ENCODE measurements around the gene C6orf89.

DNA sequence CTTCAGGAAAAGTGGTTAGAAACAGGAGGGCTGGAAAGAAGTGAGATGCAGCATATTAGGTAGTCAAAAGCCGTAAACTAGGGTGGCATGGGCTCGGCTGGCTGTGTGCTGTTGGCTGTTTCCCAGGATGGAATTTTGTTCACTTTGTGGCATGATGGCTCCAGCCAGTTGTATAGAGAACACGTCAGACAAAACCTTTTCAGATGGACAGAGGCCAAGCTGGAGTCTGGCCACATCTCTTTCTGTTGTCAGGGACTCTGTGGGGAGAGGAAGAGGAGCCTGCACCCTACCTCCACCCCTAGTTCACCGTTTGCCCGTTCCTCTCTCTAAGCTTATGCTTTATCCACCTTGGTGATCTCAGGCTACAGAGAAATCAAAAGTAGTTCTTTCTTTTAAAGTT lies 22.0 kb downstream of the C6orf89 start:
- no peak for TF ChIP-seq POLR2A (IDR thresholded peaks at IDR 0.05)
- TF ChIP-seq POLR2AphosphoS5 (IDR thresholded peaks at IDR 0.05), result no peak
